ENCODE measurements around the gene ATN1.
A peak's percentile ranks its signal among the peaks of the same experiment; 100 is the strongest.
"Not testable (repeated sequence)": the region's sequence is repeated elsewhere in the genome, so short reads cannot be mapped to it uniquely, and the experiment has no call there.

ATN1 gene

DNA sequence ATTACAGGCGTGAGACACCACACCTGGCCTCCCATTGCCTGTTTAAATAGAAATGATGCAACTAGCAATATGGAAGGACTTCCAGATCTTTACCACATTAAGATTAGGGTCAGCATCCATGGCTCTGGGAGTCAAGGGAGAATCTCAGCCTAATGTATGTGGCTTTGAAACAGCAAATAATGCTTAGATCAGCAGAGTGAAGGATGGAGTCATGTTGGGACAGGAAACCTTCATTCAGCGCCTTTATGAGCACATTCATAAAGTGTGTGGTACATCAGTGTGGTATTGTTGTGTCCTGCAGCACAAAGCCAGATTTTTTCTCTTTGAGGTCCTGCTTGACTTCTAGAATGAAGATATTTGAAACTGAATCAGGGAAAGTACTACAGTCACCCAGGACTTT, 39.4 kb upstream of the ATN1 start:
- TF ChIP-seq CTCF (IDR thresholded peaks at IDR 0.05; ENCODE audit: low read depth, low read length): no peak
- DNase-seq (ENCODE audit: low read depth in 2 of 2): no peak

GRCh38 chr12:6888794-6889193, 39.0 kb upstream of the ATN1 start:
- not testable (repeated sequence) for DNase-seq (ENCODE audit: low read depth in 2 of 2); H3K4me3 ChIP-seq (replicated peaks in 1 of 2; ENCODE audit: low read depth in 2 of 2, low read length in 2 of 2)

More for the DNA sequence above, 39.4 kb upstream of the ATN1 start:
- H3K4me3 ChIP-seq (replicated peaks in 1 of 2; ENCODE audit: low read depth in 2 of 2, low read length in 2 of 2): no peak overlapping the region

GRCh38 chr12:6889775-6890573, 37.8 kb upstream of the ATN1 start:
- H3K4me3 ChIP-seq (replicated peaks in 1 of 2; ENCODE audit: low read depth in 2 of 2, low read length in 2 of 2); DNase-seq (ENCODE audit: low read depth in 2 of 2): not testable (repeated sequence)

DNA sequence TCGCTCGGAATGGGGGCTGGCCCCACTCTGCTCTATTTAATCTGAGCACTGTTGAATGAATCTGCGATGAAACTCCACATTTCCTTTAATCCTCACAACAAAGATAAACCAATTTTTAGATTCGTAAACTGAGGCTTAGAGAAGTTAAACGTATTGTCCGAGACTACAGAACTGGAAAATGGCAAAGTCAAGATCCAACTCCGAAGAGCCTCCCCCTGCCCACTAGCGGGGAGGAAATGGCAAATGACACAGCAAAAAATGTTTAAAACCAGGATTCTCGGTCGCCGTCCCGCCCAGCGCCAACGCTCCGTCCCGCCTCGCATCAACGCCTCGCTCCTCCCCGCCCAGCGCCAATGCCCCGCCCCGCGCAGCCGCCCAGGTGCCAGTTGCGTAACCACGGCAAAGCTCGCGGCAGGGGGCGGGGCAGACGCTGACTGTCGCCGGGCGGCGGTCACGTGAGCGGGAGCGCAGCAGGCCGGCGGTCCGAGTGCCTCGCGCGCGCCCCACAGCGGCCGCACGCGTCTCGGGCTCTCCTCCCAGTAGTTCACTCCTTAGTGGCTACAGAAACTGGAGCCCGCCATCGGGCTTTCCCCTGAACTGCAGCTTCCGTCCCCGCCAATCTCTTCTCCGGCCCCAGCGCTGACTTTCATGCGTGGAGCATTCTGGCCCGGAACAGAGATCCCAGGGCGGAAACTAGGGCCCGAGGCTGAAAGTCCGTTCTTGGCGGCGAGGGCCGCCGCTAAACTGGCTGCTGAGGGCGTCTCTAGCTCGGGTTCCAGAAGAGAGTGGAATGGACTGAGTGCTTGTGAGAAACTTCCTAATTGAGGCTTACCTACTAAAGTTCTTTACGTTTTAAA, 36.7 kb upstream of the ATN1 start:
- H3K4me3 ChIP-seq (replicated peaks in 1 of 2; ENCODE audit: low read depth in 2 of 2, low read length in 2 of 2): peak overlapping the region; percentile 40 to 49
- DNase-seq (ENCODE audit: low read depth in 2 of 2): peak; percentile 97 to 98
- peak; percentile 49 for TF ChIP-seq CTCF (IDR thresholded peaks at IDR 0.05; ENCODE audit: low read depth, low read length)

GRCh38 chr12:6891646-6892001, 36.1 kb upstream of the ATN1 start:
- no peak for DNase-seq (ENCODE audit: low read depth in 2 of 2)
- TF ChIP-seq CTCF (IDR thresholded peaks at IDR 0.05; ENCODE audit: low read depth, low read length): no peak
- peak overlapping the region; percentile 40 to 49 for H3K4me3 ChIP-seq (replicated peaks in 1 of 2; ENCODE audit: low read depth in 2 of 2, low read length in 2 of 2)

GRCh38 chr12:6892683-6893082, 35.1 kb upstream of the ATN1 start:
- DNase-seq (ENCODE audit: low read depth in 2 of 2); H3K4me3 ChIP-seq (replicated peaks in 1 of 2; ENCODE audit: low read depth in 2 of 2, low read length in 2 of 2): not testable (repeated sequence)

DNA sequence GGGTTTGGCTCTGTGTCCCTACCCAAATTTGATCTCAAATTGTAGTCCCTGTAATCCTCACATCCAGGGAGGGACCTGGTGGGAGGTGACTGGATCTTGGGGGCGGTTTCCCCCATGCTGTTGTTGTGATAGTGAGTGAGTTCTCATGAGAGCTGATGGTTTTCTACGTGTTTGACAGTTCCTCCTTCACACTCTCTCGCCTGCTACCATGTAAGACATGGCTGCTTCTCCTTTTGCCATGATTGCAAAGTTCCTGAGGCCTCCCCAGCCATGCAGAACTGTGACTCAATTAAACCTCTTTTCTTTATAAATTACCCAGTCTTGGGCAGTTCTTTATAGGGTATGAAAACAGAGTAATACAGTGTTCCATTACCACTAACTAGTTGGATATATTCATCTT, 33.4 kb upstream of the ATN1 start:
- no peak for DNase-seq (ENCODE audit: low read depth in 2 of 2)
- no peak overlapping the region for H3K4me3 ChIP-seq (replicated peaks in 1 of 2; ENCODE audit: low read depth in 2 of 2, low read length in 2 of 2)
- TF ChIP-seq CTCF (IDR thresholded peaks at IDR 0.05; ENCODE audit: low read depth, low read length): no peak

DNA sequence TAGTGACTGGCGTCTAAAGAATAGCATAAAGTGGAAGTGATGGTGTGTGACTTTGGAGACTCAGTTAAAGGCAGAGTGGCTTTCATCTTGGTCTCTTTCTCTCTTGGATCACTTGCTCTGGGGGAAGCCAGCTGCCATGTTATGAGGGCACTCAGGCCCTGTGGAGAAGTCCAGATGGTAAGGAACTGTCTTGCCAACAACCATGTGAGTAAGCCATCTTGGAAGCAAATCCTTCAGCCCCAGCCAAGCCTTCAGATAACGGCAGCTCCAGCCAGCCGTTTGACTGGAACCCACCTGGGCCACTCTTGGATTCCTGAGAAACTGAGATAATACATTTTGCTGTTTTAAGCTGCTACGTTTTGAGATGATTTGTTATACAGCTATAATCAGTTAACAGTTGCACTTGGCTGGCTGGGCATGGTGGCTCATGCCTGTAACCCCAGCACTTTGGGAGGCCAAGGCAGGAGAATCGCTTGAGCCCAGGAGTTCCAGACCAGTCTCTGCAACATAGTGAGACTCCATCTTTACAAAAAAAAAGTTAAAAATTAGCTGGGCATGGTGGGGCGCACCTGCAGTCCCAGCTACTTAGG, 30.8 kb upstream of the ATN1 start:
- TF ChIP-seq CTCF (IDR thresholded peaks at IDR 0.05; ENCODE audit: low read depth, low read length): no peak
- DNase-seq (ENCODE audit: low read depth in 2 of 2): no peak
- H3K4me3 ChIP-seq (replicated peaks in 1 of 2; ENCODE audit: low read depth in 2 of 2, low read length in 2 of 2): no peak overlapping the region

Data from cardiac fibroblast (primary cell).